Measurements from ENCODE around the gene DDX56.

DDX56 gene

GRCh38 chr7:44573464-44574286 lies at the start of gene DDX56:
Gene DDX56 (minus strand): TSS chr7:44573908. CDS start chr7:44573895, 13 bp downstream.
- DNase-seq = peak; percentile 89 to 98 (median 96)
- intact Hi-C loops (cut with DNase I) = no loop called here

- DNase-seq = no peak
- intact Hi-C loops (cut with DNase I) = no loop called here
These were observed 48.8 kb upstream of the DDX56 start for GRCh38 chr7:44622342-44623151.

- DNase-seq = no peak
- intact Hi-C loops (cut with DNase I) = no loop called here
These were observed 48.0 kb upstream of the DDX56 start for GRCh38 chr7:44621750-44622103.

- no peak for DNase-seq
- intact Hi-C loops (cut with DNase I) = no loop called here
These were observed 47.5 kb upstream of the DDX56 start for GRCh38 chr7:44621034-44621749.

- no peak for DNase-seq
- intact Hi-C loops (cut with DNase I) = no loop called here
These were observed 45.0 kb upstream of the DDX56 start for GRCh38 chr7:44618753-44619152.

- DNase-seq = no peak
- intact Hi-C loops (cut with DNase I) = no loop called here
These were observed 44.3 kb upstream of the DDX56 start for GRCh38 chr7:44618045-44618444.

GRCh38 chr7:44617225-44617890 lies 43.6 kb upstream of the DDX56 start:
- no peak for DNase-seq
- intact Hi-C loops (cut with DNase I) = no loop called here

GRCh38 chr7:44616545-44616944 lies 42.8 kb upstream of the DDX56 start:
- intact Hi-C loops (cut with DNase I) = no loop called here

GRCh38 chr7:44615793-44616192 lies 42.1 kb upstream of the DDX56 start:
- intact Hi-C loops (cut with DNase I) = no loop called here
- DNase-seq = no peak

More at GRCh38 chr7:44616545-44616944, 42.8 kb upstream of the DDX56 start:
- no peak for DNase-seq

- DNase-seq = no peak
- intact Hi-C loops (cut with DNase I) = no loop called here
These were observed 41.5 kb upstream of the DDX56 start for GRCh38 chr7:44615149-44615611.

- DNase-seq = no peak
- intact Hi-C loops (cut with DNase I) = loop anchor here (10.0 kb wide), 1 partner anchor 505 kb away; the partner anchor contains the start of gene TBRG4
These were observed 36.1 kb upstream of the DDX56 start for GRCh38 chr7:44609829-44610228.

GRCh38 chr7:44608916-44609648 lies 35.4 kb upstream of the DDX56 start:
- intact Hi-C loops (cut with DNase I) = loop anchor here (10.0 kb wide), 1 partner anchor 506 kb away; the partner anchor contains the start of gene TBRG4
- no peak for DNase-seq

GRCh38 chr7:44607141-44608068 lies 33.7 kb upstream of the DDX56 start:
- intact Hi-C loops (cut with DNase I) = loop anchor here (2.0 to 10.0 kb wide), 2 partner anchors 141 to 507 kb away; partner anchors contain the start of genes TBRG4 and ZMIZ2
- DNase-seq = peak in 2 of 42 donors; percentile 15 to 24

GRCh38 chr7:44606341-44607140 lies 32.8 kb upstream of the DDX56 start, which contains the start of gene OGDH:
Gene OGDH (plus strand): TSS chr7:44606627. CDS start chr7:44624344, 17,717 bp downstream.
- intact Hi-C loops (cut with DNase I) = loop anchor here (2.0 to 10.0 kb wide), 2 partner anchors 142 to 508 kb away; partner anchors contain the start of genes TBRG4 and ZMIZ2
- DNase-seq = peak; percentile 98 to 100 (median 99)

GRCh38 chr7:44604941-44605340 lies 31.2 kb upstream of the DDX56 start:
- DNase-seq = no peak
- intact Hi-C loops (cut with DNase I) = loop anchor here (10.0 kb wide), 1 partner anchor 510 kb away; the partner anchor contains the start of gene TBRG4

GRCh38 chr7:44603193-44603592 lies 29.5 kb upstream of the DDX56 start:
- intact Hi-C loops (cut with DNase I) = loop anchor here (10.0 kb wide), 1 partner anchor 512 kb away; the partner anchor contains the start of gene TBRG4
- DNase-seq = no peak
